ENCODE measurements around the gene MMS22L. TPM values are rescaled to one million over a fixed set of nuclear protein-coding genes. Genes with fewer than 3 reads are reported as not detected.

The MMS22L gene
- polyA plus RNA-seq, 1 donor (not counting 4 experiments of a cell fraction or from before 2014, with no cell fraction given) = 14.3 TPM

- H3K27me3 ChIP-seq (ENCODE audit: control insufficient read depth, extremely low read depth, insufficient read depth, low read length) = no peaks in the 10 kb centered on the region
- no peak overlapping the region for H3K27ac ChIP-seq (ENCODE audit: control insufficient read depth, insufficient read depth, low read length)
- no peak overlapping the region for H3K4me3 ChIP-seq (ENCODE audit: control insufficient read depth in 2 of 3, extremely low read depth in 1 of 3, insufficient read depth in 2 of 3, low read depth in 1 of 3, low read length in 3 of 3)
- H3K9me3 ChIP-seq (ENCODE audit: control insufficient read depth, low read depth, low read length) = no peaks in the 10 kb centered on the region
- no peak overlapping the region for H3K4me2 ChIP-seq (ENCODE audit: control insufficient read depth, extremely low read depth, insufficient read depth, low read depth, low read length)
- no peak for DNase-seq (ENCODE audit: low read depth, low spot score)
- H2AFZ ChIP-seq (ENCODE audit: control insufficient read depth, low read length) = no peak overlapping the region
- H3K79me2 ChIP-seq (ENCODE audit: control insufficient read depth, insufficient read depth, low read length) = no peaks in the 10 kb centered on the region
- H3K4me1 ChIP-seq (ENCODE audit: control insufficient read depth, extremely low read depth, insufficient read depth, low read length) = no peaks in the 10 kb centered on the region
- H3K9ac ChIP-seq (ENCODE audit: control insufficient read depth, extremely low read depth, insufficient read depth, low read length) = no peak overlapping the region
- H3K36me3 ChIP-seq (ENCODE audit: control insufficient read depth in 2 of 2, extremely low read depth in 1 of 2, insufficient read depth in 2 of 2, low read length in 2 of 2) = peaks cover 0 to 1% of the 10 kb centered on the region in 2 experiments
- no peak for FAIRE-seq
- no peak for TF ChIP-seq CTCF (optimal IDR thresholded peaks at IDR 0.05 in 1 of 3, IDR thresholded peaks at IDR 0.05 in 1 of 3, conservative IDR thresholded peaks at IDR 0.05 in 1 of 3; ENCODE audit: extremely low read depth in 1 of 3, insufficient read depth in 2 of 3, low read length in 3 of 3)
- no peak for TF ChIP-seq EZH2 (IDR thresholded peaks at IDR 0.05; ENCODE audit: low read length)
- H3K9me1 ChIP-seq (ENCODE audit: control insufficient read depth, extremely low read depth, insufficient read depth, low read length) = no peaks in the 10 kb centered on the region
- no peaks in the 10 kb centered on the region for H4K20me1 ChIP-seq (ENCODE audit: control insufficient read depth, extremely low read depth, insufficient read depth, low read length)
- dilution Hi-C loops (cut with MboI; ENCODE audit: extremely low pct_ligation_motif_present, low sequenced_read_pairs) = no loop called here
These were observed 107.2 kb downstream of the MMS22L start for GRCh38 chr6:97175806-97176205.

DNA sequence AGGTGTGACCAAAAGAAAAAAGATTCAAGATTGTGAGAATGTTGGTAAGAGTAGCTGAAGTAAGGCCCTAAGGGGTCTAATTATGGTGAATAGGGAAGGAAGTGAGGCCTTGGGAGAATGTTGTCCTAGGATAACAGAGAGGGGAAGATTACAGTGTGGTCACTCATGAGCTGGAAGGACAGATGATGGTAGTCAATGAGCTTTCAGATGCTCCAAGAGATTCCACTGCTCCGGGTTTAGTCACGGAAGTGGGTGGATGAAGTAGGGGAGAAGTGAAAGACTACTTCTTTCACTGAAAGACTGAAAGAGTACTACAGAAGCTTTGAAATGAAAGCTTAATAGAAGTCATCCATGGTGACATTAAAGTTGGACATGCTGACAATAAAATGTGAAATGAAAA lies 108.5 kb downstream of the MMS22L start:
- H3K79me2 ChIP-seq (ENCODE audit: control insufficient read depth, insufficient read depth, low read length) = no peaks in the 10 kb centered on the region
- dilution Hi-C loops (cut with MboI; ENCODE audit: extremely low pct_ligation_motif_present, low sequenced_read_pairs) = no loop called here

More for the DNA sequence above, 108.5 kb downstream of the MMS22L start:
- H3K27me3 ChIP-seq (ENCODE audit: control insufficient read depth, extremely low read depth, insufficient read depth, low read length) = no peaks in the 10 kb centered on the region
- H3K4me3 ChIP-seq (ENCODE audit: control insufficient read depth in 2 of 3, extremely low read depth in 1 of 3, insufficient read depth in 2 of 3, low read depth in 1 of 3, low read length in 3 of 3) = no peak overlapping the region
- no peak overlapping the region for H3K4me2 ChIP-seq (ENCODE audit: control insufficient read depth, extremely low read depth, insufficient read depth, low read depth, low read length)
- no peaks in the 10 kb centered on the region for H3K4me1 ChIP-seq (ENCODE audit: control insufficient read depth, extremely low read depth, insufficient read depth, low read length)
- peaks cover 0 to 1% of the 10 kb centered on the region in 2 experiments for H3K36me3 ChIP-seq (ENCODE audit: control insufficient read depth in 2 of 2, extremely low read depth in 1 of 2, insufficient read depth in 2 of 2, low read length in 2 of 2)
- no peaks in the 10 kb centered on the region for H3K9me1 ChIP-seq (ENCODE audit: control insufficient read depth, extremely low read depth, insufficient read depth, low read length)
- FAIRE-seq = no peak
- no peak for DNase-seq (ENCODE audit: low read depth, low spot score)
- TF ChIP-seq CTCF (optimal IDR thresholded peaks at IDR 0.05 in 1 of 3, IDR thresholded peaks at IDR 0.05 in 1 of 3, conservative IDR thresholded peaks at IDR 0.05 in 1 of 3; ENCODE audit: extremely low read depth in 1 of 3, insufficient read depth in 2 of 3, low read length in 3 of 3) (no peak), EZH2 (IDR thresholded peaks at IDR 0.05; ENCODE audit: low read length) (no peak)
- no peaks in the 10 kb centered on the region for H3K9me3 ChIP-seq (ENCODE audit: control insufficient read depth, low read depth, low read length)
- no peak overlapping the region for H2AFZ ChIP-seq (ENCODE audit: control insufficient read depth, low read length)
- no peak overlapping the region for H3K27ac ChIP-seq (ENCODE audit: control insufficient read depth, insufficient read depth, low read length)
- H3K9ac ChIP-seq (ENCODE audit: control insufficient read depth, extremely low read depth, insufficient read depth, low read length) = no peak overlapping the region
- H4K20me1 ChIP-seq (ENCODE audit: control insufficient read depth, extremely low read depth, insufficient read depth, low read length) = no peaks in the 10 kb centered on the region
